ENCODE data around the gene SPOP.
"Not testable (repeated sequence)": the region's sequence is repeated elsewhere in the genome, so short reads cannot be mapped to it uniquely, and the experiment has no call there.

DNA sequence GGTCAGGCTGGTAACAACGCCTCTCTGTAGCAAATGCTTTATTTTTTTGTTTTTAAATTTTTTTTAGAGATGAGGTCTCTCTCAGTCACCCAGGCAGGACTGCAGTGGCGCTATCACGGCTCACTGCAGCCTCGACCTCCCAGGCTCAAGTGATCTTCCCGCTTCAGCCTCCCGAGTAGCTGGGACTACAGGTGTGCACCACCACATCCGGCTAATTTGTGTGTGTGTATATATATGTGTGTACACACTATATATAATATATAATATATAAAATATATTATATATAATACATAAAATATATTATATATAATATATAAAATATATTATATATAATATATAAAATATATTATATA lies 109.2 kb downstream of the SPOP start:
- not testable (repeated sequence) for TF ChIP-seq CHD1 (IDR thresholded peaks at IDR 0.05; ENCODE audit: low read length); SMARCA4 (IDR thresholded peaks at IDR 0.05); MTA1 (IDR thresholded peaks at IDR 0.05; ENCODE audit: borderline replicate concordance)
- TF ChIP-seq, protein P1, sequence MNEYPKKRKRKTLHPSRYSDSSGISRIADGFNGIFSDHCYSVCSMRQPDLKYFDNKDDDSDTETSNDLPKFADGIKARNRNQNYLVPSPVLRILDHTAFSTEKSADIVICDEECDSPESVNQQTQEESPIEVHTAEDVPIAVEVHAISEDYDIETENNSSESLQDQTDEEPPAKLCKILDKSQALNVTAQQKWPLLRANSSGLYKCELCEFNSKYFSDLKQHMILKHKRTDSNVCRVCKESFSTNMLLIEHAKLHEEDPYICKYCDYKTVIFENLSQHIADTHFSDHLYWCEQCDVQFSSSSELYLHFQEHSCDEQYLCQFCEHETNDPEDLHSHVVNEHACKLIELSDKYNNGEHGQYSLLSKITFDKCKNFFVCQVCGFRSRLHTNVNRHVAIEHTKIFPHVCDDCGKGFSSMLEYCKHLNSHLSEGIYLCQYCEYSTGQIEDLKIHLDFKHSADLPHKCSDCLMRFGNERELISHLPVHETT (CRISPR knock-in tag; conservative IDR thresholded peaks at IDR 0.05 in 1 of 2, IDR thresholded peaks at IDR 0.05 in 1 of 2), result not testable (repeated sequence)
